Endothelial cell (in vitro differentiated cells): ENCODE data around the gene WWP2. TPM values are rescaled to one million over a fixed set of nuclear protein-coding genes. Genes with fewer than 3 reads are reported as not detected.

Experiments used
- DNase-seq: peaks from one replicate; pipeline ENCODE4 v3.0.0; 2021; ENCODE audit warnings: low spot score
- H3K27ac Mint-ChIP-seq: one replicate; pipeline ENCODE4 v1.8.0; 2021; ENCODE audit warnings: mixed read lengths, inconsistent platforms; ENCODE audit not compliant: unreplicated experiment
- H3K27me3 Mint-ChIP-seq: one replicate; pipeline ENCODE4 v1.8.0; 2021; ENCODE audit warnings: mild to moderate bottlenecking, moderate library complexity, mixed read lengths, inconsistent platforms; ENCODE audit not compliant: unreplicated experiment
- H3K36me3 Mint-ChIP-seq: one replicate; pipeline ENCODE4 v1.8.0; 2021; ENCODE audit warnings: mild to moderate bottlenecking, low read depth, mixed read lengths, inconsistent platforms; ENCODE audit not compliant: unreplicated experiment
- H3K4me1 Mint-ChIP-seq: one replicate; pipeline ENCODE4 v1.8.0; 2021; ENCODE audit warnings: mild to moderate bottlenecking, mixed read lengths, inconsistent platforms; ENCODE audit not compliant: unreplicated experiment
- H3K4me3 Mint-ChIP-seq: one replicate; pipeline ENCODE4 v1.8.0; 2021; ENCODE audit warnings: mild to moderate bottlenecking, mixed read lengths, inconsistent platforms; ENCODE audit not compliant: unreplicated experiment
- H3K9me3 Mint-ChIP-seq: one replicate; pipeline ENCODE4 v1.8.0; 2021; ENCODE audit warnings: mixed read lengths, inconsistent platforms; ENCODE audit not compliant: unreplicated experiment
- total RNA-seq: library from RNA; stranded (reverse); fragmentation: NEBNext Ultra II Directional; extraction: Animal tissue kit (Norgen Biotek cat#: 25700); gene quantifications from one replicate; pipeline ENCODE4 v1.2.1, GENCODE V29; 2021; ENCODE audit not compliant: unreplicated experiment
- TF ChIP-seq, protein P1 (sequence below): fragments of 200-600 bp; sonication (generic); IDR thresholded peaks from one replicate; pipeline ENCODE4 v1.5.0; 2021; ENCODE audit warnings: antibody characterized with exemption; ENCODE audit not compliant: unreplicated experiment

Gene WWP2
- total RNA-seq, 1 donor from 2014 or later, result 35.3 TPM

- Mint-ChIP-seq H3K9me3 (no peaks in the 10 kb centered on the region), H3K4me1 (no peaks in the 10 kb centered on the region), H3K36me3 (peaks cover 7% of the 10 kb centered on the region), H3K4me3 (no peak overlapping the region), H3K27me3 (peaks cover 2% of the 10 kb centered on the region), H3K27ac (no peak overlapping the region)
- TF ChIP-seq, protein P1, sequence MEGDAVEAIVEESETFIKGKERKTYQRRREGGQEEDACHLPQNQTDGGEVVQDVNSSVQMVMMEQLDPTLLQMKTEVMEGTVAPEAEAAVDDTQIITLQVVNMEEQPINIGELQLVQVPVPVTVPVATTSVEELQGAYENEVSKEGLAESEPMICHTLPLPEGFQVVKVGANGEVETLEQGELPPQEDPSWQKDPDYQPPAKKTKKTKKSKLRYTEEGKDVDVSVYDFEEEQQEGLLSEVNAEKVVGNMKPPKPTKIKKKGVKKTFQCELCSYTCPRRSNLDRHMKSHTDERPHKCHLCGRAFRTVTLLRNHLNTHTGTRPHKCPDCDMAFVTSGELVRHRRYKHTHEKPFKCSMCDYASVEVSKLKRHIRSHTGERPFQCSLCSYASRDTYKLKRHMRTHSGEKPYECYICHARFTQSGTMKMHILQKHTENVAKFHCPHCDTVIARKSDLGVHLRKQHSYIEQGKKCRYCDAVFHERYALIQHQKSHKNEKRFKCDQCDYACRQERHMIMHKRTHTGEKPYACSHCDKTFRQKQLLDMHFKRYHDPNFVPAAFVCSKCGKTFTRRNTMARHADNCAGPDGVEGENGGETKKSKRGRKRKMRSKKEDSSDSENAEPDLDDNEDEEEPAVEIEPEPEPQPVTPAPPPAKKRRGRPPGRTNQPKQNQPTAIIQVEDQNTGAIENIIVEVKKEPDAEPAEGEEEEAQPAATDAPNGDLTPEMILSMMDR, result no peak
- no peak for DNase-seq
These were observed 155.2 kb downstream of the WWP2 start for GRCh38 chr16:69917311-69917710.

GRCh38 chr16:69917739-69918138 is 155.6 kb downstream of the WWP2 start:
- no peaks in the 10 kb centered on the region for H3K9me3 Mint-ChIP-seq
- peaks cover 7% of the 10 kb centered on the region for H3K36me3 Mint-ChIP-seq
- TF ChIP-seq, protein P1, result no peak
- no peak for DNase-seq
- H3K4me3 Mint-ChIP-seq, result no peak overlapping the region
- no peaks in the 10 kb centered on the region for H3K4me1 Mint-ChIP-seq
- H3K27me3 Mint-ChIP-seq, result peaks cover 2% of the 10 kb centered on the region
- H3K27ac Mint-ChIP-seq, result no peak overlapping the region

DNA sequence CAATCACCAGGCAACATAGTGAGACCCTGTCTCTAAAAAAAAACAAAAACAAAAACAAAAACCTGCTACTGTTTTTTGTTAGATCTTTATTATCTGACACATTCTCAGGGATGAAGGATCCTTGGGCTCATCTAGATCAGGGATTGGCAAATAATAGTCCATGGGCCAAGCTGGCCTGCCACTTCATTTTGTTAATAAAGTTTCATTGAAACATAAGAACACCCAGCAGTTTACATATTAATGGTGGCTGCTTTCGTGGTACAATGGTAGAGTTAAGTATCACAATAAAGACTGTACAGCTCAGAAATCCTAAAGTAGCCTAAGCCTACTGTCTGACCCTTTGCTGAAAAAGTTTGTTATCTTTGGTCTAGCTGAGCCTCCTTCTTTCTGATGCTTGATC is 156.1 kb downstream of the WWP2 start:
- no peaks in the 10 kb centered on the region for H3K4me1 Mint-ChIP-seq
- DNase-seq, result no peak
- H3K36me3 Mint-ChIP-seq, result peaks cover 7% of the 10 kb centered on the region
- no peak overlapping the region for H3K27ac Mint-ChIP-seq
- H3K9me3 Mint-ChIP-seq, result no peaks in the 10 kb centered on the region
- peaks cover 2% of the 10 kb centered on the region for H3K27me3 Mint-ChIP-seq
- TF ChIP-seq, protein P1, result no peak
- H3K4me3 Mint-ChIP-seq, result no peak overlapping the region

- H3K4me3 Mint-ChIP-seq, result no peak overlapping the region
- H3K27ac Mint-ChIP-seq, result no peak overlapping the region
- DNase-seq, result no peak
- H3K27me3 Mint-ChIP-seq, result peaks cover 3% of the 10 kb centered on the region
- peaks cover 3% of the 10 kb centered on the region for H3K4me1 Mint-ChIP-seq
- H3K36me3 Mint-ChIP-seq, result peaks cover 7% of the 10 kb centered on the region
- TF ChIP-seq, protein P1, result no peak
- H3K9me3 Mint-ChIP-seq, result no peaks in the 10 kb centered on the region
These were observed 159.0 kb downstream of the WWP2 start for GRCh38 chr16:69921127-69921526.

DNA sequence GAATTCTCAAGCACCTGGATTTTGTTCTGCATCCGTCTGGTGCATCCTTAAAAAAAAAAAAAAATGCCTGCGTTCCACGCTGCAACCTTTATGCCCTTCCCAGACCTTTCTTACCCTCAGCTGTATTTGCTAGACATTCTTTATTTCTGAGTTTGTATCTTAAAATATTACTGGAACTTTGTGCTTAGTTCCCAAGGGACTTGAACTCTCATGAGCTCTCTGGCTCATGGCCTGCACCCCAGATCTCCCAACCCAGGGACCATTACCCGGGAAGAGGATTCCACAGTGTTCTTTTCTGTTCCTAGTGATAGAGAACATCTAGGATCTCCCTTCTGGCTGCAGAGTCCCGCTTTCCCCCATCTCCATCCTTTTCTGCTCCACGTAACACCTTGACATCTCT is 160.1 kb downstream of the WWP2 start:
- H3K9me3 Mint-ChIP-seq, result no peaks in the 10 kb centered on the region
- H3K4me1 Mint-ChIP-seq, result peaks cover 3% of the 10 kb centered on the region
- H3K27ac Mint-ChIP-seq, result no peak overlapping the region

More for the DNA sequence above, 160.1 kb downstream of the WWP2 start:
- TF ChIP-seq, protein P1, result no peak
- peaks cover 7% of the 10 kb centered on the region for H3K36me3 Mint-ChIP-seq
- no peak for DNase-seq
- peaks cover 3% of the 10 kb centered on the region for H3K27me3 Mint-ChIP-seq
- no peak overlapping the region for H3K4me3 Mint-ChIP-seq
